Smooth muscle cell (in vitro differentiated cells): ENCODE measurements around the gene PNMA8B. TPM values are rescaled to one million over a fixed set of nuclear protein-coding genes. Genes with fewer than 3 reads are reported as not detected.
A peak's percentile ranks its signal among the peaks of the same experiment; 100 is the strongest.

Experiments used
- DNase-seq: peaks from one replicate; lab custom pipeline; 2025; ENCODE audit not compliant: unreplicated experiment; lab: John Stamatoyannopoulos, UW
- H2AFZ ChIP-seq: fragments of 200-600 bp; sonication (generic); 2 replicates; pipeline ENCODE4 v1.6.0; 2016; ENCODE audit warnings: antibody characterized with exemption, low read depth, mild to moderate bottlenecking
- H3F3A ChIP-seq: fragments of 200-600 bp; sonication (generic); 2 replicates; pipeline ENCODE4 v1.6.0; 2017; ENCODE audit warnings: antibody characterized with exemption, low read depth
- H3K27ac ChIP-seq: fragments of 200-600 bp; sonication (generic); 2 replicates; pipeline ENCODE4 v1.5.1; 2016; ENCODE audit warnings: low read depth, mild to moderate bottlenecking
- H3K27me3 ChIP-seq: fragments of 200-600 bp; sonication (generic); 2 replicates; pipeline ENCODE4 v1.6.1; 2016; ENCODE audit warnings: low read depth, mild to moderate bottlenecking
- H3K36me3 ChIP-seq: fragments of 200-600 bp; sonication (generic); 2 replicates; pipeline ENCODE4 v1.5.1; 2016; ENCODE audit warnings: low read depth
- H3K4me1 ChIP-seq: fragments of 200-600 bp; sonication (generic); 2 replicates; pipeline ENCODE4 v1.5.1; 2016; ENCODE audit warnings: low read depth
- H3K4me2 ChIP-seq: fragments of 200-600 bp; sonication (generic); 2 replicates; pipeline ENCODE4 v1.6.0; 2016; ENCODE audit warnings: mild to moderate bottlenecking
- H3K4me3 ChIP-seq: fragments of 200-600 bp; sonication (generic); 2 replicates; pipeline ENCODE4 v1.5.1; 2016; ENCODE audit warnings: mild to moderate bottlenecking
- H3K79me2 ChIP-seq: fragments of 200-600 bp; sonication (generic); 2 replicates; pipeline ENCODE4 v1.6.0; 2016; ENCODE audit warnings: low read depth, mild to moderate bottlenecking
- H3K9ac ChIP-seq: fragments of 200-600 bp; sonication (generic); 2 replicates; pipeline ENCODE4 v1.6.0; 2016; ENCODE audit warnings: low read depth
- H3K9me3 ChIP-seq: fragments of 200-600 bp; sonication (generic); replicated peaks from 2 replicates; pipeline ENCODE4 v1.5.1; 2016; ENCODE audit warnings: low read depth
- H4K20me1 ChIP-seq: fragments of 200-600 bp; sonication (generic); 2 replicates; pipeline ENCODE4 v1.6.0; 2016; ENCODE audit warnings: low read depth
- CTCF ChIP-seq: fragments of 200-600 bp; sonication (generic); IDR thresholded peaks from 2 replicates; pipeline ENCODE4 v1.5.1; 2017; ENCODE audit warnings: borderline replicate concordance, mild to moderate bottlenecking, antibody characterized with exemption; ENCODE audit not compliant: insufficient read depth, poor library complexity, severe bottlenecking
- WGBS: methylation state at CpG from one replicate; pipeline ENCODE4 v1.1.7; 2016; ENCODE audit warnings: low lambda C conversion rate; 5-methylcytosine and 5-hydroxymethylcytosine counted together
- polyA plus RNA-seq: library from polyadenylated mRNA; unstranded; fragments of >200 nt; fragmentation: Nextera tagmentation; extraction: Ambion mirVana; gene quantifications from 2 replicates; pipeline ENCODE4 v1.2.1, GENCODE V29; 2016
- total RNA-seq: library from RNA; depleted of rRNA; stranded (reverse); fragments of >200 nt; gene quantifications from 2 replicates; pipeline ENCODE4 v1.2.3, GENCODE V29; 2014

Gene PNMA8B
- total and polyA plus RNA-seq, 2 experiments from 2014 or later, result 1.0 to 1.2 TPM

GRCh38 chr19:46448601-46449000 is 47.1 kb downstream of the PNMA8B start:
- H3K4me3 ChIP-seq, result no peak overlapping the region
- no peak overlapping the region for H3K4me2 ChIP-seq
- no peaks in the 10 kb centered on the region for H3K4me1 ChIP-seq
- H3K79me2 ChIP-seq, result no peaks in the 10 kb centered on the region
- no peak overlapping the region for H3K27ac ChIP-seq
- H3F3A ChIP-seq, result no peaks in the 10 kb centered on the region
- no peaks in the 10 kb centered on the region for H3K36me3 ChIP-seq
- H4K20me1 ChIP-seq, result no peaks in the 10 kb centered on the region
- H3K27me3 ChIP-seq, result no peaks in the 10 kb centered on the region
- no peak for DNase-seq
- H3K9me3 ChIP-seq, result no peaks in the 10 kb centered on the region
- 96% methylated on average over 10 of the region's 10 CpGs for WGBS
- H3K9ac ChIP-seq, result no peak overlapping the region
- no peak for TF ChIP-seq CTCF
- H2AFZ ChIP-seq, result no peak overlapping the region

- Histone ChIP-seq H3K4me1 (no peaks in the 10 kb centered on the region), H3K9ac (no peak overlapping the region), H3K79me2 (no peaks in the 10 kb centered on the region), H3K27ac (peak overlapping the region; percentile 48), H3K4me2 (no peak overlapping the region), H3K36me3 (no peaks in the 10 kb centered on the region), H3K4me3 (no peak overlapping the region), H3K9me3 (no peaks in the 10 kb centered on the region), H2AFZ (peak overlapping the region; percentile 74), H4K20me1 (no peaks in the 10 kb centered on the region), H3K27me3 (no peaks in the 10 kb centered on the region), H3F3A (no peaks in the 10 kb centered on the region)
- DNase-seq, result no peak
- no peak for TF ChIP-seq CTCF
- 42% methylated on average over 5 of the region's 5 CpGs for WGBS
These were observed 47.8 kb downstream of the PNMA8B start for GRCh38 chr19:46447824-46448223.

- Histone ChIP-seq H3K4me2 (no peak overlapping the region), H3K4me1 (no peaks in the 10 kb centered on the region), H4K20me1 (no peaks in the 10 kb centered on the region), H3K9me3 (no peaks in the 10 kb centered on the region), H3F3A (no peaks in the 10 kb centered on the region), H3K79me2 (no peaks in the 10 kb centered on the region), H3K9ac (no peak overlapping the region), H2AFZ (no peak overlapping the region), H3K27ac (peak overlapping the region; percentile 48), H3K4me3 (no peak overlapping the region), H3K36me3 (no peaks in the 10 kb centered on the region), H3K27me3 (no peaks in the 10 kb centered on the region)
- 54% methylated on average over 3 of the region's 3 CpGs for WGBS
- DNase-seq, result no peak
- TF ChIP-seq CTCF, result no peak
These were observed 48.7 kb downstream of the PNMA8B start for GRCh38 chr19:46447006-46447405.

- WGBS, result 89% methylated on average over 14 of the region's 15 CpGs
- H3K27me3 ChIP-seq, result no peaks in the 10 kb centered on the region
- no peaks in the 10 kb centered on the region for H3K36me3 ChIP-seq
These were observed 49.6 kb downstream of the PNMA8B start for GRCh38 chr19:46446021-46446420.

More at GRCh38 chr19:46446021-46446420, 49.6 kb downstream of the PNMA8B start:
- Histone ChIP-seq H3K79me2 (no peaks in the 10 kb centered on the region), H3K4me1 (no peaks in the 10 kb centered on the region), H3K4me3 (no peak overlapping the region), H3K9ac (no peak overlapping the region), H4K20me1 (no peaks in the 10 kb centered on the region), H3K9me3 (no peaks in the 10 kb centered on the region), H3K27ac (no peak overlapping the region), H3F3A (no peaks in the 10 kb centered on the region), H3K4me2 (no peak overlapping the region), H2AFZ (no peak overlapping the region)
- TF ChIP-seq CTCF, result no peak
- no peak for DNase-seq
